ENCODE results near the gene UTS2R.

UTS2R gene

DNA sequence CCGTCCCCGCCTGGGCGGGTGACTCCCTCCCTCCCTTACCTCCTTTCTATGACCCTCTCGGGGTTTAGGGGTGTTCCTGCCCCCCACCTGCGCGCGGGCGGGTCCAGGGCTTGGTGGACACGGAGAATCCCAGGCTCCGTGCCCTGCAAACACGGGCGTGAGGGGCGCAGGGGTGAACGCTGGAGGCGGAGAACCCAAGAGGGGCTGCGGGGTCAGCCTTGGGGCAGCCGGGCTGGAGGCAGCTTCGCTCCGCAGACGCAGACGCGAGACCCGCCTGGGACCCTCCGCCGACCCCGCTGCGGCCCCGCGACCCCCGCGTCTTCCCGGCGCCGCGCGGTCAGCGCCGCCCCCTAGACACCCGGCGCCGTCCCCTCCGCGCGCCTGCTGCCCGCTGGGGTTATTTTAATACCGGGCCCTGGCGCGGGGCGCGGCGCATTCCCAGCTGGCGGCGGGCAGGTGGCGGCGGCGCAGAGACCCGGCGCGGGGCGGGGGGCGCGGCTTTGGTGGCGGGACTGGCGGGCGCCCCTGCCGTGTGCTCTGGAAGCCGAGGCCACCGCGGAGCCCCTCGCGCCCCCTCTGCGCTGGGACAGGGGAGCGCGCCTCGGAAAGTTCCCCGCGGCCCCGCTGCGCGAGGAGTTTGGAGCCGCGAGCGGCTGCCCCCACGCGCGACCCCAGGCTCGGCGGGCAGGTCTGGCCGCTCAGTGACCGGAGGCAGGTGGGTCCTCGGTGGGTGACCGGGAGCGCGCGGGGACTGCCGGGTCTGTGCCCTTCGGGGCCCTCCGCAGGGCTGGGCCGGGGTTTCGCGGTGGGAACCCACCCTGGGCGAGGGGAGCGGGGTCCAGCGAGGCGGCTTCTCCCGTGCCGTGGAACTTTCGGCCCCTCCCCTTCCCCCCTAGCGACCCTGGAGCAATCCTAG, at the start of gene UTS2R:
Gene UTS2R, plus strand, starts transcription at position 433 of the 916 bp plus-strand sequence. CDS start 2,560 bp downstream, outside the sequence.
- no peak for DNase-seq

DNA sequence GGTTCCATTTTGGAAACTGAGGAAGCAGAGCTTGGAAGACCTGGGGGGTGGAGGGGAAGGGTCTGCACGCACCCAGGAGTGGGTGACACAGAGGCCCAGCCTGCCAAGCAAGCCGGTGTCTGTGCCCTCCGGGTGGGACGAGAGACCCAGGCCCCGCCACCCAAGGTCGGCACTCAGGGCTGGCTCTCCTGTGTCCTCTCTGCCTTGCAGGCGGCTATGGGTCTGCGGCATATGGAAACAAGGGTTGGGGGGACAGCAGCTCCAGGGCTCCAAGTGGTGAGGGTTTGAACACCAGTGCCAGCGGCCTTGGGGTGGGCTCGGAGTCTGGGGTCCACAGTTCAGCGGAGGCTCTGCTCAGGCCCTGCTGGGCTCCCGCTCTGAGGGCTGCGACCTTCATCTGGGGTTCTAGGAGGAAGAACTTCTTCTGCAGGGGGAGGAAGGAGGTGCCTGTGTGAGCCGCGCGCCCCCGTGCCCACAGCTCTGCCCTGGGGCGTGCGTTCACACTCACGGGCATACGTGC, 49.6 kb upstream of the UTS2R start:
- DNase-seq, result no peak

DNA sequence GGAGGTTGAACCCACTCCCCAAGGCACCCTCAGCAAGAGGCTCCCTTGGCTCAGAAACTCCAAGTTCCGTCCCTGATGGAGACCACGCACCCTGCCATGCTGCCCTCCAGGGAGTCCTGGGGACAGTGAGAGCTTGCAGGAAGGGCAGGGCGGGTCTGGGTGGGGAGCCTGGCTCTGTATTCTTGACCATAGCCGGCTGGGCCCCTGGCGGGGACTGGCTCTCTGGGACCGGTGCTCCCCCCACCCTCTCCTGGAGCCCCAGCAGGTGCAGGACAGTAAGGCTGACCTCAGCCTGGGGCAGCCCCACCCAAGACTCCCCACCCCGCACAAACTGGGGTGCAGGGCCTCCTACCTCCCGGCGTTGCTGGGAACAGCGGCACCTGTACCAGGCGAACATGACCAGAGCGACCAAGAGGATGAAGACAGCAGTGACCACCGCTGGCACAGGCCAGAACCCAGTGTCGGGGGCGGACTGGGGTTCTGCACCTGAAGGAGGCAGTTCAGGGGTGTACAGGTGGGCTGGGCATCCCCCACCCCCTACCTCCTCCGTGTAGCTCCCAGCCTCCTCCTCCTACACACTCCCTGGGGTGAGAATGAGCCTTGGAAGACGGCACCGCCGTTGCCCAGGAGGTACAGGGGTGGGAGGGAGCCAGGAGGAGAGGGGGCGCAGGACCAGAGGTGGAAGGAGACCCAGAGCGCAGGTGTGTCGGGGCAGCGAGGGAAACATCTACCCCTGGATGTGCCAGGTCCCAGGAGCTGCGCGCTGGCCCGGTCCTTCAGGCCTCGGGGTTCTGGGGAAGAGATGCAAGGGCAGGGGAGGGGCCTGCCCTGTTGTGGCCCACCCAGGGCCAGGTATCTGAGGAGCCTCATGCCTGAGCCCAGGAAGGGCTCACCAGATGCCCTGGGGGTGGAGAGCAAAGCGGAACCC, 48.8 kb upstream of the UTS2R start:
- DNase-seq, result no peak

DNA sequence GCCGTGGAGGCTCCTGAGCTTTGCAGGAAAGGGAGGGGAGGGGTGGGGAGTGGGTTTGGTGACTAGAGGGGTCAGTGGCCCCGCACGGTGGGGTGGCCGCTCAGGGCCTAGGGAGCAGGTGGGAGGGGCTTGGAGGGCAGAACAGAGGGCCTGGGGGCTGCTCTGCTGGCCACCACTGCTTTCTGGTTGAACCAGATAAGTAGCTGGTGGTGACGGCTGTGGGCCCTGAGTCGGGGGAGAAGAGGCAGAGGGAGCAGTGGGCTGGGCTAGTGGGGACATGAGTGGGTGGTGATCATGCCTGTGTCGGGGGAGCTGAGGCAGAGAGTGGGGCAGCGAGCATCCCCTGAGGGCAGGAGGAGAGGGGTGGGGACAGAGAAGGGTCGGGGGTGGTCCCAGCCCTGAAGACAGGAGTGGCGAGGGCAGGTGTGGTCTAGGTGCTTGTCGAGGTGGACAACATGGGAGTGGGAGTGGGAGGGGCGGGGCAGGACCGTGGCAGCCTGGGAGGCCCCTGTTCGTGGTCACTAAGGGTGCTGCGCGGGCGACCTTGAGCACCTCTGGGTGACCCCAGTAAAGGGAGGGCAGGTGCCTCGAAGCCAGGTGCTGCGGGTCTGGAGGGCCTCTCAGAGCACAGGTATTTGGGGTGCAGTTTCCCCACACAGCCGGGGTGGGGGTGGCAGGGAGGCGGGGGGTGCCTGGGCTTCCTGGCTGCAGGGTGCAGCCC, 47.9 kb upstream of the UTS2R start:
- DNase-seq, result no peak

DNA sequence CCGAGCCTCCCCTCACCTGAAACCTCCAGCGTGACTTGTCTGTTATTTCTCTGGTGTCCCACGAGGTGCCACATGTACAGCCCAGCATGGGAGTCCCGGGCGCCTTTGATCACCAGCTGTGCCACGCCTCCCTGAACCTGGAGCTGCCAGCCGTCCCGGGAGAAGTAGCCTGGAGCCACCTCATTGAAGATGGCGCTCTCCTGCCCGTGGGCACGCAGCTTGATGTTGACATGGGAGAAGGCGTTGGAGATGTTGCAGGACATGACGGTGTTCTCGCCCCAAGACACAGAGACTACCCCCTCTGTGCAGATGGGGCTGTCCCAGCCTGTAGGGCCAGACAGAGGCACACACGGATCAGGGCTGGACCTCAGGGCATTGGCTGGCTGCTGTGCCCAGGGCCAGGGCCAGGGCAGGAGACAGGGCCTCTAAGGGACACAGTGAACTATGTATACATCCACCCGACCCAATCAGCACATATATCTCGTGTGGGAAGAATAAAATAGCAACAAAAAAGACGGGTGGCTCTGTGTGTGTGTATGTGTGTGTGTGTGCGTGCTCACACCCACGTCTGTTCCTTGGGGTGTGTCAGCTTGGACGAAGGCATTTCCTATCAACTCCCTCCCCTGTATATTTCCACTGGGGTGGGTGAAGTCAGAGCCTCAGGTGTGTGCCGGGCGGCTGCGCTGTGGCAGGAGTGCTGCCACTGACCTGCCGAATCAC, 46.8 kb upstream of the UTS2R start:
- no peak for DNase-seq

DNA sequence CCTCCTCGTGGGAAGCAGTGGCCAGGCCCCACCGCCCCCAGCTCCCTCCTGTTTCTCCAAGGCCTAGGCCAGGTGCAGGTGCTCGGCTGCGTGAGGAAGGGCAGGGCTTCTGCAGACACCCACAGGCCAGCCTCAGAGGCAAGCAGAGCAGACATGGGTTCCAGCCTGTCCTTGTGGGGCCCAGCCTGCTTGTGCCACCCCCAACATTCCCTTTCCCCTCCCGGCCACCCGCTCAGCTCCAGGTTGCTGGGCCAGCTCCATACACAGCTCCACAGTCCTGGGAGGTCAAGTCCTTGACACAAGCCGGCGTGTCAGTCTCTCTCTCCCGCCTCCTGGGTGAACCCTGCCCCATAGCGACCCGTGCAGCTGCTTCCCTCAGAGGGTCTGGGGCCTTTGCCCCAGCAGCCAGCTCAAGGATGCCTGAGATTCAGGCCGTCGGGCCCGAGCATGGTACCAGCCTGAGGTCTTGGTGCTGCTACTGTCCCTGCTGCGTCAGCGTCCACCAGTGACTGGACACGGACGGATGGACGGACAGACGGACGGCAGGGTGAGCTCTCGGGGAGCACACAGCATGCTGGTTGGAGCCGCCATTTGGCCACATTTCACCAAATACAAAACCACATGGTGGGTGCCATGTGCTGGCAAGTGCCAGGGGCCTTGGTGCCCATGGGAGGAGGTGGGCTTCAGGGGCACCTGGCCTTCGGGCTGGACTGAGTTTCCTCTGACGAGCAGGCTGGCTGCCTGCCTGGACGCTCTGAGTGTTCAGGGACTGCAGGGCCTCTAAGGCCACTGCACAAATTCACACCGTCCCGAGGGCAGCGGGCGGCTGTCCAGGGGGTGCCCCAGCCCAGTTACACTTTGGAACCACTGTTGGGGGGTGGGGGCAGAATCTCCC, 46.0 kb upstream of the UTS2R start:
- DNase-seq, result no peak

DNA sequence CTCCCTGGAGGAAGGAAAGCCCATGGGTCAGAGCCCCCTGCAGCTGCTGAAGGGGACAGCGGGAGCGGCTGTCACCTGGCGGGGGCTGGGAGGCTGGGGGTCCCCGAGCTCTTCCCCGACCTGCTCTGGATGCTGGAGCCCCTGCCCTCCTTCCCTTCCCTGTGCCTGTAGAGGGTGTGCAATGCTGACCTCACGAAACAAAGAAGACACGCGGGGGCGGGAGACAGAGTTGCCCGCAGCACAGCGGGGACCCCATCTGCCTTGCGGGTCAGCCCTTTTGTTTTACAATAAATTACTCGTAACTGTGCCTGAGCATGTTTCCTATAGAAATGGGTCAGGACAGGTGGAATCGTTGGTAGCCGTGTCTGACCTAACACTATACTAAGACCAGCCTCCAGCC, 44.3 kb upstream of the UTS2R start:
- DNase-seq, result no peak

DNA sequence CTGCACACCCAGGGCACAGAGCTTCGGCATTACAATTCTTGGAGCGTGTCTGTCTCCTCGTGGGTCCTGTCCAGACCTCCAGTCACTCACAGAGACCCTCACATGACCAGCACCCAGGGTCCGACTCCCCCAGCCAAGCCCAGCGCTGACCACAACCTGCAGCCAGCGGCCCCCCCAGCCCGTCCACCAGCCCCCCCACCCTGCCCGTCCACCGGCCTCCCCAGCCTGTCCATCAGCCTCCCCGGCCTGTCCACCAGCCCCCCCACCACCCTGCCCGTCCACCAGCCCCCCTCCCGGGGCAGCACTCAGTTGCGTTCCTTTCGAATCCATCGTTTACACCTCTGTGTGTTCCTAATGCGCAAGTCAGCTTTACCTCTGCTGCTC, 43.8 kb upstream of the UTS2R start:
- no peak for DNase-seq

DNA sequence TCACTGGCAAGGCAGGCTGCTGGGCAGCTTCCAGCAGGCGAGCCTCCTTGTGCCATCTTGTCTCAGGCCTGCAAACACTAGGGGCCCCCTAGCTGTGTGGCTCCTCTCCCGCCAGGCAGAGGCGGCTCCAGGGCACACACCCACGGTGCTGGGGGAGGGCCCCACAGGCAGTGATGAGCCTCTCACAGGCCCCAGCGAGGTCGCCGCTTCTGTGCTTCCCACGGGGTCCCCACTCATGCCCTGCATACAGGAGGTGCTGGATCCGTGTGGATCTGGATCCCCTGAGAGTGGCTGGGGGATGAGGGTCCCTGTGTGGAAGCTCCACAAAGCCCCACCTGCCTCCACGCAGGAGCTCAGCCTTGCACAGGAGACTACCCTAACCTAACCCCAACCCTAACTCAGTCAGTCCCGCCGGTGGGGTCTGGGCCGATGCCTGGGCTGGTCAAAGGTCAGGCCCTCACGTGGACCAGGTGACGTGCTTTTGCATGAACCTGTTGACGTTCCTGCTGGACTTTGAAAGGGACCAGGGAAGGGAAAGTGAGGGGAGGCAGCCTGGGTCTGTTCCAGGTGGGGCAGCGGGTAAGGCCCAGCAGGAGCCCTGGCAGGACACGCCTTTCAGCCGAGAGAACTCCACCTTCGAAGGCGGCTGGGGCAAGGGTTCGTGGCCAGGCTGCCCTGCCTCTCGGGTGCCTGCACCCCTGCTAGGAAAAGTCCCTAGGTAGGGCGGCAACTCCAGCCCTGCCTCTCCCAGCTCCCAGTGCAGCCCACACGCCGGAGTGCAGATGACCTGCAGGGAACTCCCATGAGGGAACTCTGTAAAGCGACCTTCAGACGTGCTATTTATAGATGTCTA, 43.2 kb upstream of the UTS2R start:
- DNase-seq, result no peak

DNA sequence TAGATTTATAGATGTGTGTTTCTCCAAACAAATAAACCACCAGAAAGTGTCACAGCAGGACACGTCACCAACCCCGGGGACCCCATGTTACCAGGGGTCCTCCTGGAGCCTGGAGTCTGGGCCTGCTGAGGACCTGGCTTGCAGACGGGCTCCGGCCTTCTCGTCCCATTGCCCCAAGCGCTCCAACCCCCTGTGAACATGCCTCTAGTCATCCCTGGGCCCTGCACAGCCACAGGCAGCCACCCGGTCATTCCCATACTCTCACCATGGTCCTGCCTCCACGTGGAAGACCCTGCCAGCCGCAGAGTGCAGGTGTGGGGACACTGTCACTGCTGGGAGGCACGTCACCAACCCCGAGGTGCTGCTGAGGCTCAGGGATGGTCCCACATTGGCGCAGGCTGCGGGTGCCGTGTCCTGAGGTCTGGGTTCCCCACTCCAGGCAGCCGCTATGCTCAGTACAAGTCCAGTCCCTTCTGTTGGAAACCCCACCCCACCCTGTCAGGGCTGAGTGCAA, 42.5 kb upstream of the UTS2R start:
- no peak for DNase-seq

DNA sequence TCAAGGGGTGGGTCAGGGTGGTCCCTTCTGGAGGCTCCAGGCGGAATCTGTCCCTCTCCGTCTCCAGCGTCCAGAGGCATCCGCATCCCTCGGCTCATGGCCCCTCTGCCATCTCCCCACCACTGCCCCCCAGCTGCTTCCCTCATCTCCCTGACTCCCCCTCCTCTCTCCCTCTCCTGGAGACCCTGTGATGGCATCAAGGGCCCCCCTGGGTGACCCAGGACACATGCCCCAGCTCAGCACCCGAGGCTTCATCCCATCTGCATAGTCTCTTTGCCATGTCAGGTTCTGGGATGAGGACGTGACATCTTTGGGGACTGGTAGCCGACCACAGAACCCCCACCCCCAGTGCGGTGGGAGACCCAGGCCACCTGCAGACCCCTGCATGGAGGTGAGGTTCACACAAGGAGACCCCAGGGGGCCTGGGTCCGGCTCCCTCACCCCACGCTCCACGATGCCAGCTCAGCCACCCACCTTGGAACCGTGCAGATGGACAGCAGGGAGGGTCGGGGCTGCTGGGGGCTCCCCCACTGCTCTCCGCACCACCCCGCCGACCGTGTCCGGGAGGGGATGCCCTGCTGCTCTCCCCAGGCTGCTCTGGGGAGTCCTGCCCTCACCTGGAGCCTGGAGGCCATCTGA, 41.8 kb upstream of the UTS2R start:
- DNase-seq, result no peak

DNA sequence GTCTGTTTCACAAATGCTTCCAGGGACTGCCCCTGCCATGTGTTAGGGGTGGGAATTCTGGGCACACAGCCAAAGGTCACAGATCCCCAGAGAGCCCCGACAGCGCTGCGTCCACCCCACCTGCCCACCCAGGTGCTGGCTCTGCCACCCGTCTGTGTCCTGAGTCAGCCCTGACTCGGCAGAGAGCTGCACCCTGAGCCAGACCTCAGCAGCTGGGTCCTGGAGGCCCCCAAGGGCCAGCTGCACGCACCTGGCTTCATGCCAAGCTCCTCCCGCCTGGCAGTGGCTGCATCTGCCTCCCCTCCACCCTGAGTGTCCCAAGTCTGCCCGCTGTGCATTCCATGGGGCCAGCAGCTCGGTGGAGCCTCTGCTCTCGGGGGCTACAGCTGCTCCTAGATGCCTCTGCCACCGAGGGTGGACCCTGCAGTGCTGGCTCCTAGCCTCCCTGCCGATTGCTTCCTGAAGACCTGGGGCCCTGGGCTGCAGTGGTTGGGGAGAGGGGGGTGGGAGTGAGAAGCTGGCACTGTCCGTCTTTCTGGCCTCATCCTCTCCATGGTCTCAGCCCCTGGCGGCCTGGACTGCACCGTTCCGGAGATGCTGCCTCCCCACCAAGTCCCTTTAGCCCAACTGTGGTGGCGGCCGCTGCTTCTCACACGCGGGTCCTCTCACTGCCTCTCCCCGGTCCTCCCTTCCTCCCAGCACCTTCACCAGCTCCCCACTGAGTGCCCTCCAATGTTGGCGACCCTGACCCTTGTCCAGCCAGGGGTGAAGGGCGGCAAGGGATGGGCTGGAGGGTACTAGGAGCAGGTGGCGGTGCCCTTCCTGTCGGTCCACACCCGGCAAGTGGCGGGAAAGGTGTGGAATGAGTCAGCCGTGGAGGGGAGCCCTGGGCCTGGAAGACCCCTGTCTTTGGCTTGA, 41.0 kb upstream of the UTS2R start:
- DNase-seq, result peak; percentile 40

DNA sequence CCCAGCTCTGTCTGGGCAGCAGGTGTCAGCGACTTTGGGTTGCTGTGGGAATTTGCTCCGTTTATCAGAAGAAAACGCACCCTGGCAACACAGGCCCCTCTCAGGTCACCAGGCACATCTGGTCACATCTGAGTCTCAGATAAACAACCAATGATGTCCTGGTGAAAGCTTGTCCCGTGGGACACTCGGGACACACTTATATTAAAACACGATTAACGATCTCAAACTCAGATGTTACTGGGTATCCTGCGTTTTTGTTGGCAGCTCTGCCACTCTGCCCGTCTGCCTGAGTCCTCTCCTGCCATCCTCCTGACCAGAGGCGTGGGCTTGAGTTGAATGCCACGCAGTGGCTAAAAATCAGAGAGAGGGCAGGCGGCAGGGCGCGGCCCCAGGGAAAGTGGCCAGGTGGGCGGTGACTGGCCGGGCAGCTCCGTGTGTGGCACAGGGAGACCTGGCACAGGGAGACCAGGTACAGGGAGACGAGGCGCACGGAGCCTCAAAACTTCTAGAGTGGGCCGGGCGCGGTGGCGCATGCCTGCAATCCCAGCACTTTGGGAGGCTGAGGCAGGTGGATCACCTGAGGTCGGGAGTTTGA, 40.1 kb upstream of the UTS2R start:
- no peak for DNase-seq

DNA sequence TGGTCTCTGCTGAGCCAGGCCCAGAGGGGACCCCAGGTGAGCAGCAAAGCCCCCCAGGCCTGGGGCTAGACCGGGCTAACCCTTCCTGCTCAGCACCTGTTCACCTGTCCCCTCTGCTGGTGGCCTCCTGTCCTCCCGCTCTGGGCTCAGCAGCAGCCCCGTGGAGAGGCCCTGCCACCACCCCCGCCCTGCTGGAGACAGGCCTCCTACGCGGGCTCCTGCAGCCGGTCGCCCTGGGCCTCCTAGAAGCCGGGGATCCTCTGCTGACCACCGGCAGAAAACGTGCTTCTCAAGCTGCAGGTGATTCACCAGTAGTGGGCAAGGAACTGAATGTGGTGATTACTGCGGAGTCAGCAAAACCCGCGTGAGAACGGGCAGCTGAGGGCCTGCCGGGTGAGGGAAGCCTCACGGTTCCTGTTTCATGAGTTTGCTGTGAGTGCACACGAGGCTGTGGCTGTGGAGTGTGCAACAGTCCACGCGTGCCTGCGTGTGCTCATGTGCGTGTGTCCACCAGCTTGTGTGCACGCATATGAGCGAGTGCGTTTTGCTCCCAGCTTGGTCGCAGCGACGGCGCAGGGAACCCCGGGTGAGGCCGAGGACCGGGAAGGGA, 38.8 kb upstream of the UTS2R start:
- DNase-seq, result peak; percentile 22

DNA sequence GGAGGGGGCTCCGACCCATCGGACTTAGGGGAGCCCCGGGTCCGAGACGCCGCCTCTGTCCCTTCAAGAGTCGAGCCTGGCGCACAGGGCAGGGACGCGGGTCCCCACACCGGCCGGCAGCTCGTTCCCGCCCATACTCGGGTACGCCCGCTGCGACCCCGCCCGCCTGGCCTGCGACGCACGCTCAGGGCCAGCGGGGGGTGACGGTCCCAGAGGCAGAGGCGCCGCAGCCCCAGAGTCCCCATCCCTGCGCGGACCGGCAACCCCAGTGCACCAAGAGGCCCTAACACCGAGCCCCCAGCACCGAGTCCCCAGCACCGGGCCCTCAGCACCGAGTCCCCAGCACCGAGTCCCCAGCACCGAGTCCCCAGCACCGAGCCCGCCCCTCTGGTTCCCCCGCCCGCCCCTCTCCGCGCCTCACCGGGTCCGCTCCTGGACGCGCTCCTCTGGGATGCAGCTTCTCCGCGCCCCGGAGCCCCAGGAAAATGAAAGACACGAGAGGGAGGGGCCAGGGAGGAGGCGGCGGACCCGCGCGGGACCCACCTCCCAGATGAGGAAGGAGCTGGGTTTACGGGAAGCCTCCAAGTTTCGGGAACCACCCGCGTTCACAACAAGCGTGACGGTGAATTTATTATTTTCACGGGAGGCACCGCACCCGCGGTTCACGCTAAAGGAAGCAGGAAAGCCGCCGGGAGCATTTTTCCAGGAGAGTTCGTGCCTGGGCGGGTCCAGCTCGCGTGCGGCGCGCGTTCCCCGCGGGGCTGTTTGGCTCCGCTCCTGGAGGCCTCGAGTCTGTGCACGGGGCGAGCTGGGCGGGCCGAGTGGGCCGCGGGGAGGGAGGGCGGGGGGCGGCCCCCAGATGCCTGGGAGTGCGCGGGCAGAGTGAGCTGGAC, 38.0 kb upstream of the UTS2R start, which contains the start of gene SECTM1:
Gene SECTM1, minus strand, starts transcription at position 488 of the 893 bp plus-strand sequence. CDS start 6,526 bp downstream, outside the sequence.
- peak; percentile 28 for DNase-seq

DNA sequence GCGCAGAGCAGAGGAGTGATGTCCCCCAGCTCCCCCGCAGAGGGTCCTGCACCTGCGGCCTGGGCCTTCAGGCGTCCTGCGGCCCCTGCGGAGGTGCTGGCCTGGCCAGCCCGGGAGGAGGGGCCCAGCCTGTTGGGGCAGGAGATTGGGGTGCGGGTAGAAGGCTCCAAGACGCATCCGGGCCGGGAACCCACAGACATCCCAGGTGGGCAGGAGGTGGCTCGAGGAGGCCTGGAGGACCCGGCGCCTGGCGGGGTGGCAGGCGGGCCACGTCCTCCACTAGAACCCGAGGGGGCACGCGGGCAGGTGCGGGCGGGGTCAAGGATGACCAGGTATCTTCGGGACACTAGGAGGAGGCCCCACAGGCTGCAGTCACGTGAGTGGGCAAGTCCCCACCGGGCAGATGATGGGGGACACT, 37.4 kb upstream of the UTS2R start:
- DNase-seq, result no peak

Data from fibroblast of skin of right biceps (primary cell).